ENCODE results near the gene SEPSECS.

DNA sequence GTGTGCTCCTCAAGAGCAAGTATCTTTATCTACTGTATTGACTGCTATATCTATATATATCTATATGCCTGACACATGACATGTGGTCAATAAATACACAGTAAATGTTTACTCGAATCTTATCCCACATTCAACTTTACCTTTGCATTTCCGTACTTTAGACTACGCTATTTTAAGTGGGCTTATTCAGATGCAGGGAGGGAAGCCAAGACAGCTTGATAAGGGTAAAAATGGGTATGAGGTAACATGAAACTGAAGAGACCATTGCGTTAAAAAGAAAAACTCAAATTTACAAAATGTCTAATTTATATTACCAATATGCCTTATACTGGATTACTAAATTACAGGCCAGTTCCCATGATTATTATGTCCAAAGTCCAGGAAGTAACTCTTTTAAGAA lies 17.8 kb downstream of the SEPSECS start:
- TF ChIP-seq, protein P1, sequence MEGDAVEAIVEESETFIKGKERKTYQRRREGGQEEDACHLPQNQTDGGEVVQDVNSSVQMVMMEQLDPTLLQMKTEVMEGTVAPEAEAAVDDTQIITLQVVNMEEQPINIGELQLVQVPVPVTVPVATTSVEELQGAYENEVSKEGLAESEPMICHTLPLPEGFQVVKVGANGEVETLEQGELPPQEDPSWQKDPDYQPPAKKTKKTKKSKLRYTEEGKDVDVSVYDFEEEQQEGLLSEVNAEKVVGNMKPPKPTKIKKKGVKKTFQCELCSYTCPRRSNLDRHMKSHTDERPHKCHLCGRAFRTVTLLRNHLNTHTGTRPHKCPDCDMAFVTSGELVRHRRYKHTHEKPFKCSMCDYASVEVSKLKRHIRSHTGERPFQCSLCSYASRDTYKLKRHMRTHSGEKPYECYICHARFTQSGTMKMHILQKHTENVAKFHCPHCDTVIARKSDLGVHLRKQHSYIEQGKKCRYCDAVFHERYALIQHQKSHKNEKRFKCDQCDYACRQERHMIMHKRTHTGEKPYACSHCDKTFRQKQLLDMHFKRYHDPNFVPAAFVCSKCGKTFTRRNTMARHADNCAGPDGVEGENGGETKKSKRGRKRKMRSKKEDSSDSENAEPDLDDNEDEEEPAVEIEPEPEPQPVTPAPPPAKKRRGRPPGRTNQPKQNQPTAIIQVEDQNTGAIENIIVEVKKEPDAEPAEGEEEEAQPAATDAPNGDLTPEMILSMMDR (conservative IDR thresholded peaks at IDR 0.05) = no peak
- TF ChIP-seq ZFX (IDR thresholded peaks at IDR 0.05) = no peak
